GM18517 (cell line): ENCODE data around the gene KRTAP4-16.
"Not testable (repeated sequence)": the region's sequence is repeated elsewhere in the genome, so short reads cannot be mapped to it uniquely, and the experiment has no call there.

Source experiments
- ATAC-seq: cut with Tn5 transposase; IDR thresholded peaks from one replicate; pipeline ENCODE4 v1.9.1; 2021; ENCODE audit warnings: mild to moderate bottlenecking, moderate library complexity; ENCODE audit not compliant: unreplicated experiment

The KRTAP4-16 gene

DNA sequence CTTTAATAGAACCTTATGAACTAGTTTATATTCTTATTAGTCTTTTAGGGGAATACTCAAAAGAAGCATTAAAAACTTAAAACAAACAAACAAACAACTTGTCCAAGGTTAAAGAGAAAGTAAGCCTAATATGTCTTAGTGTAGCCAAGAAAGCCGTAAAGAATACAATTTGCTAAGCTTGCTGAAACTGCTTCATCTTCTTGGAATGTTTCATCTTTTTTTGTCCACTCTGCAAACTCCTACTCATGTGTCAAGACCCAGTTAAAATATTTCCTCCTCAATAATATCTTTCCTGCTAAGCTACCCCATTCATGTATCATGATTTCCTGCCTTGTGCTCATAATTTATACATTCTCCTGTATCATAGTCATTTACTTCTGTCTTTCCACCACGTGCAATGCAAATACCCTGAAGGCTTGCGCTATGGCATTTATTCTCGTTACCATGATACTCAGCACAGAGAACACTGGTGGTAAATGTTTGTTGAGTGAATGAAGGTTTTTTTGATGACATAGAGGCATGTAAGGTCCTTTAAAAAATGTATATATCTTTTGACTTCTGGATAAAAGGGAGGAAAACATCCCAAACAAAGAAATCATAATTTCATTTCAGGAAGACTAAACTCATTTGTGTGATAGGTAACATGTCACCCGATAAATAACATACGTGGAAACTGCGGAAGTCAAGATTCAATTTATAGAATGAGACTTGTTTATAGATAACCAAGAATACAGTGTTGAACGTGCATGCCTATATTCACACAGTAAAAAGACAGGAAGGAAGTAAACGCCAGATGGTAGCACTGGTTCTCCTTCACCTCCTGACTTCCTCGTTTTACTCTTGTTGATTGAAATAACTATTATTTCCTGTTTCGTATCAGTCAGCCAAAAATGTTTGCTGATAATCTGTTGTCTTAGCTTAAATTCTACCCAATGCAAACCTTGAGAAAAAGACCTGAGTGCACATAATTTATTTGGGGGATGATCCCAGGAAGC is 18.0 kb upstream of the KRTAP4-16 start:
- ATAC-seq = not testable (repeated sequence)

DNA sequence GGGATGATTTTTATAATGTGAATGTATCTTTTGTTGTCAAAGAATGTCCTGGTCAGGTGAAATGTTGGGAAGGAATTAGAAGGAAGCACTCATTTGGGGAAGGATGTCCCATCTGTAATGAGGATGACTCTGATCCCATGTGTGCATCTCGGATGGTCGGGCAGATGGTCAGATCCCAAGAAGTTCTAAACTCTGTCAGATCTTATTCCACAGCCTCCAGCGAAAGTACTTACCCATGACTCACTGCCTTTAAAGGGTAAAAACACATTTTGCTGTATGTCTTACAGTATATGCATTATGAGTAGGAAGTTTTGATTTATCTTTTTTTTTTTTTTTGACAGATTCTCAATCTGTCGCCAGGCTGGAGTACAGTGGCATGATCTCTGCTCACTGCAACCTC is 16.7 kb upstream of the KRTAP4-16 start:
- ATAC-seq = no peak

DNA sequence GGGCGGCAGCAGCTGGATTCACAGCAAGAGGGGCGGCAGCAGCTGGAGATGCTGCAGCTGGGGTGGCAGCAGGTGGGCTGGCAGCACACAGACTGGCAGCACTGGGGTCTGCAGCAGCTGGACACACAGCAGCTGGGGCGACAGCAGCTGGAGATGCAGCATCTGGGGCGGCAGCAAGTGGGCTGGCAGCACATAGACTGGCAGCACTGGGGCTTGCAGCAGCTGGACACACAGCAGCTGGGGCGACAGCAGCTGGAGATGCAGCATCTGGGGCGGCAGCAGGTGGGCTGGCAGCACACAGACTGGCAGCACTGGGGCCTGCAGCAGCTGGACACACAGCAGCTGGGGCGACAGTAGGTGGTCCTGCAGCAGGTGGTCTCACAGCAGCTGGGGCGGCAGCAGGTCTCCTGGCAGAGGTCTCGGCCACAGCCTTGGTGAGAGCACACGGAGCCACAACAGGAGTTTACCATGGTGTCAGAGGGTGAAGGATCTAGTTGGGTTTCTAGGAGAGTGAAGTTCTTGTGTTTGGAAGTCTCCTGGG is 15.9 kb upstream of the KRTAP4-16 start, which contains the start of gene KRTAP4-11:
KRTAP4-11 (minus strand) TSS at position 528 of the 541 bp plus-strand sequence; CDS start at position 470, 58 bp downstream.
- not testable (repeated sequence) for ATAC-seq

DNA sequence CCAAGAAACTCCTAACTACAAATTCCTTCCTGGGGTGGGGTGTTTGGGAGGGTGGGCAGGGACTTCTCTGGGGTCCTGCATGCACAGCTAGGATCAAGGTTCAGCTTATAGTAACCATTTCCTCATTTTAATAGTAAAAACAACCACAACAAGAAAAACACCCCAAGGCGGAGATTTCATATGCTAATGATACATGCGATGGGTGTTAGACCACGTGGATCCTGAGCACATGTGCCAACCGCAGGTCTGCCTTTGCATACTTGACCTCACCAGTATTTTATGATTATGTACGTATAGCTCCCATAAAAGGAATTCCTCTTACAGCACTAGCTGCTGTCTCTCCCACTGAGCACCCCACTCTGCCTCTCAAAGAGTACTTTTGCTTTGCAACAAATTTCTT is 14.3 kb upstream of the KRTAP4-16 start:
- no peak for ATAC-seq

DNA sequence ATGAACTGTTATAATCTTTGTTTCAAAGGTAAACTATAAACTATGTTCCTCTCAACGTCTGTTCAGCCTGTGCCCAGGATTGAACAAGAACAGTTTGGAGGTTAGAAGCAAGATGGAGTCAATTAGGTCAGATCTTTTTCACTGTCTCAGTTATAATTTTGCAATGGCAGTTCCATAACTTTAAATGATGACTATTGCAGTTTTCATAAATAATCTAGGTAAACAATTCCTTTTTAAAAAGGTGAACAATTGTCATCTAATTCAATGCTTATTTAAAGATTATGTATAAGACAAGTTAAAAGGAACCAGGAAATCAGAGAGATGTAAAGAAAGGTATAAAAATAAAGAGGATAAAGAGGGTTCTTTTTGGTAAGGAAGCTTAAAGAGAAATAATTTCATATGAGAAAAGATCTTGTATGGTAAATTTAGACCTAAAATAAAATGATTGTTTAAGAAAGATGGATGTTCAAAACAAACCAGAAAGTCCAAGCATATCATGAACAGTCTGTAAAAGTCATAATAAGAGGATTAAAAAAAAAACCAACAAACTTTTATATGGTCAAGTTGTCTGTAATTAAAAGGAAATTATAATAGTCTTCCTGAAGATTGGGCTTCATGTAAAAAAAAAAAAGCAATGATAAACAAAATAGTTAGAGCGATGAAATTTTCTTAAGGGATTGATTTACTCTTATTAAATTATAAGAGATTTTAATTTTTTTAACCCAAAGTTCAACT is 9.3 kb upstream of the KRTAP4-16 start:
- ATAC-seq = no peak

DNA sequence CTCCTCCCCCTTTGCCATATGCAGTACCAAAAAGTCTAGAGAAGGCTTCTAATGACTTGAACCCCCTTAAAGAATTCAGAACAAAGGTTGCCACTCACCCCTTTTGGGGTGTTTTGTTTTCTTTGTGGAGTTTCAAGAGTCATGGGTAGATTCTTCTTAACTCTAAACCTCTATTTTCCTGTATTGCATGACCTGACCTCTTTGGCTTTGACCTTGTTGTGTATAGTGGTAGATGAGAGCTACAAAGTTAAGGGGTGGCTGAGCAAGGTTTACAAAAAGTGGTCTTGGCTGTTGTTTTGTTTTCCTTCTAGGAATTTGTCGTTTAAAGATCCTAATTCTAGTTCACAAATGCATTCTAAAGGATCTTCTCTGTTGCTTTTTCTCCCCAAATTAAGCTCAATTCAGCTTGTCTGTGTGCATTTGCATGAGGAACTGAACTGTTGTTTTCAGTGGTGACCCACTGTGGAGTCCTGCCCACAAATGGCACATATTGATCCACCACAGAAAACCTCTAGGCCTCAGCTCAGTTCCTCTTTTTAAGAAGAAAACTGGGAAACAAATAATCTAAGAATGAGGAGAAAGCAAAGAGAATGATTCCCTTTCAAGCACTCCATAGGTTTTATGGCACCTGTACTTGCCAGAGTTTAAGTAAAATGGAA is 6.8 kb upstream of the KRTAP4-16 start:
- not testable (repeated sequence) for ATAC-seq

DNA sequence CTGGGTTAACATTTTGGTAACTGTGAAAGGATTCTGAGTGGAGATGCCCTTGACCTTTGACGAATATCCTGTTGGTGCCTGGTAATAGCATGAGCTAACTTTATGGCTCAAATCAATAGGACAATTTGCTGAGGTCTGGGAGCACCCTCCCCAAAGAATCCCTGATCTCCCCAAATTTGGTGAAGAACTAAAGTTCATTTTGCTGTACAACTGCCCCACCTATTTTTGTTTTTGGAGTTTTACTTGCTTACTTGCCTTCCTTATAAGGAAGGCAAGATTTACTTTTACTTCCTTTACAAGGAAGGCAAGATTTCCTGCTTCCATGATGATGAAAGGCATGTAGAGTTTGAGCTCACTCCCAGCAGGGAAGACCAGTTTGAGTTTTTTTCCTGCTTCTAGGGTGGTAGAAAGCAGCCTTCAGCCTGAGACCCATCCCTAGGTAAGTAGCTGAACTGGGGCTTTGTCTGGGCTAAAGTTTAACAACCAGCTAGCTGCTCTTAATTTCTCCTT is 6.0 kb upstream of the KRTAP4-16 start:
- ATAC-seq = no peak

DNA sequence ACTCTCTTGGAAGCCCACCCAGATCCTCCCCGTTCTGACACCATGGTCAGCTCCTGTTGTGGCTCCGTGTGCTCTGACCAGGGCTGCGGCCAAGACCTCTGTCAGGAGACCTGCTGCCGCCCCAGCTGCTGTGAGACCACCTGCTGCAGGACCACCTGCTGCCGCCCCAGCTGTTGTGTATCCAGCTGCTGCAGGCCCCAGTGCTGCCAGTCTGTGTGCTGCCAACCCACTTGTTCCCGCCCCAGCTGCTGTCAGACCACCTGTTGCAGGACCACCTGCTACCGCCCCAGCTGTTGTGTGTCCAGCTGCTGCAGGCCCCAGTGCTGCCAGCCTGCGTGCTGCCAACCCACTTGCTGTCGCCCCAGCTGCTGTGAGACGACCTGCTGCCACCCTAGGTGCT is 3.3 kb upstream of the KRTAP4-16 start, which contains the start of gene KRTAP4-9:
KRTAP4-9 (plus strand) TSS at position 43 of the 400 bp plus-strand sequence; CDS start at position 43, 0 bp downstream.
- ATAC-seq = not testable (repeated sequence)

DNA sequence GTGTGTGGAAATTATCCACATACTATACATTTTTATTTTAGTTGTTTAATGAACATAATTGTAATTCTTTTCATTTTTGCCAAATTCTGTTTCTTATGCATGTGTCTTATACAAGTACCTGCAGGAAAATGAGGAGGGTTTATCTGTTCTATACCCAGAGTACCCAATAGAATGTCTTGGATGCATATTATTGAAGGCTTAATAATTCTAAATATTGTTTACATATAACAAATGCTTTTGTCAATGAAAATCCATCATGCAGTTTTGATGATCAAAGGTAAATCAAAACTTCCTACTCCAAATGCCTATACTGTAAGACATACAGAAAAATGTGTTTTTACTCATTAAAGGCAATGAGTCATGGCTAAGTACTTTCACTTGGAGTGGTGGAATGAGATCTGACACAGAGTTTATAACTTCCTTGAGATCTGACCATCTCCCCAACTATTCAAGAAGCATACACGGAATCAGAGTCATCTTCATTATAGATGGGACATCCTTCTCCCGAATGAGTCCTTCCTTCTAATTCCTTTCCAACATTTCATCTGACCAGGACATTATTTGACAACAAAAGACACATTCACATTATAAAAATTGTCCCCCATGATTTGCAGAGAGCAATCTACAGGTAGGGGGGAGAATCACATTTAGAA is 2.5 kb upstream of the KRTAP4-16 start:
- ATAC-seq = not testable (repeated sequence)

DNA sequence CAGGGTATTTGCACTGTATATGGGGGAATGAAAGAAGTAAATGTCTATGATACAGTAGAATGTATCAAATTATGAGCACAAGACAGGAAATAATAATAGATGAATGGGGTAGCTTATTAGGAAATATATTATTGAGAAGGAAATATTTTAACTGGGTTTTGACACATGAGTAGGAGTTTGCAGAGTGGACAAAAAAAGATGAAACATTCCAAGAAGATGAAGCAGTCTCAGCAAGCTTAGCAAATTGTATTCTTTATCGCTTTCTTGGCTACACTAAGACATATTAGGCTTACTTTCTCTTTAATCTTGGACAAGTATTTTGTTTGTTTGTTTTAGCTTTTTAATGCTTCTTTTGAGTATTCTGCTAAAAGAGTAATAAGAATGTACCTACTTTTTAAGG is 1.9 kb upstream of the KRTAP4-16 start:
- no peak for ATAC-seq

DNA sequence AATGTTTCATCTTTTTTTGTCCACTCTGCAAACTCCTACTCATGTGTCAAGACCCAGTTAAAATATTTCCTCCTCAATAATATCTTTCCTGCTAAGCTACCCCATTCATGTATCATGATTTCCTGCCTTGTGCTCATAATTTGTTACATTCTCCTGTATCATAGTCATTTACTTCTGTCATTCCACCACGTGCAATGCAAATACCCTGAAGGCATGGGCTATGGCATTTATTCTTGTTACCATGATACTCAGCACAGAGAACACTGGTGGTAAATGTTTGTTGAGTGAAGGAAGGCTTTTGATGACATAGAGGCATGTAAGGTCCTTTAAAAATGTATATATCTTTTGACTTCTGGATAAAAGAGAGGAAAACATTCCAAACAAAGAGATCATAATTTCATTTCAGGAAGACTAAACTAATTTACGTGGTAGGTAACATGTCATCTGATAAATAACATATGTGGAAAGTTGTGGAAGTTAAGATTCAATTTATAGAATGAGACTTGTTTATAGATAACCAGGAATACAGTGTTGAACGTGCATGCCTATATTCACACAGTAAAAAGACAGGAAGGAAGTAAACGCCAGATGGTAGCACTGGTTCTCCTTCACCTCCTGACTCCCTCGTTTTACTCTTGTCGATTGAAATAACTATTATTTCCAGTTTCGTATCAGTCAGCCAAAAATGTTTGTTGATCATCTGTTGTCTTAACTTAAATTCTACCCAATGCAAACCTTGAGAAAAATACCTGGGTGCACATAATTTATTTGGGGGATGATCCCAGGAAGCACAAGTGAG is 2.1 kb downstream of the KRTAP4-16 start:
- not testable (repeated sequence) for ATAC-seq

DNA sequence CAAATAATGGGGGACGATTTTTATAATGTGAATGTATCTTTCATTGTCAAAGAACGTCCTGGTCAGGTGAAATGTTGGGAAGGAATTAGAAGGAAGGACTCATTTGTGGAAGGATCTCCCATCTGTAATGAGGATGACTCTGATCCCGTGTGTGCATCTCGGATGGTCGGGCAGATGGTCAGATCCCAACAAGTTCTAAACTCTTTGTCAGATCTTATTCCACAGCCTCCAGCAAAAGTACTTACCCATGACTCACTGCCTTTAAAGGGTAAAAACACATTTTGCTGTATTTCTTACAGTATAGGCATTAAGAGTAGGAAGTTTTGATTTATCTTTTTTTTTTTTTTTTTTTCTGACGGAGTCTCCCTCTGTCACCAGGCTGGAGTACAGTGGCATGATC is 3.5 kb downstream of the KRTAP4-16 start:
- ATAC-seq = no peak

DNA sequence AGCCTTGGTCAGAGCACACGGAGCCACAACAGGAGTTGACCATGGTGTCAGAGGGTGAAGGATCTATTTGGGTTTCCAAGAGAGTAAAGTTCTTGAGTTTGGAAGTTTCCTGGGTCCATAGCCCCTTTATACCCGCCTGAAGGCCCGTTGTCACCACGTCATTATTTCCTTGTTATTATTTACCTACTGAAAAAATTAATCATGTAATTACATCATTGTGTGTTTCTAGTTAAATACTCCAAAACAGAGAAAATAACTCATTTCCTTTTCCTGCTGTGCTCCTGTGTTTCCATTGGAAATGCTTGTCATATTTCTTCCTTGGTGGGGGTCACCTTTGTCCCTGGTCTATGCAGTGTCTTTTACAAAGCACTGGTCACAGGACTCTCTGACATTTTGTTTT is 4.0 kb downstream of the KRTAP4-16 start, which contains the start of gene KRTAP4-8:
KRTAP4-8 (minus strand) TSS at position 101 of the 400 bp plus-strand sequence; CDS start at position 43, 58 bp downstream.
- ATAC-seq = no peak

DNA sequence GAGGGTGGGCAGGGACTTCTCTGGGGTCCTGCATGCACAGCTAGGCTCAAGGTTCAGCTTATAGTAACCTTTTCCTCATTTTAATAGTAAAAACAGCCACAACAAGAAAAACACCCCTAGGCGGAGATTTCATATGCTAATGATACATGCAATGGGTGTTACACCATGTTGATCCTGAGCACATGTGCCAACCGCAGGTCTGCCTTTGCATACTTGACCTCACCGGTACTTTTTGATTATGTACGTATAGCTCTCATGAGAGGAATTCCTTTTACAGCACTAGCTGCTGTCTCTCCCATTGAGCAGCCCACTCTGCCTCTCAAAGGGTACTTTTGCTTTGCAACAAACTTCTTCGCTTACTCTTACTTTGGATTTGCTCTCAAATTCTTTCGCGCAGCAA is 6.0 kb downstream of the KRTAP4-16 start:
- ATAC-seq = no peak

DNA sequence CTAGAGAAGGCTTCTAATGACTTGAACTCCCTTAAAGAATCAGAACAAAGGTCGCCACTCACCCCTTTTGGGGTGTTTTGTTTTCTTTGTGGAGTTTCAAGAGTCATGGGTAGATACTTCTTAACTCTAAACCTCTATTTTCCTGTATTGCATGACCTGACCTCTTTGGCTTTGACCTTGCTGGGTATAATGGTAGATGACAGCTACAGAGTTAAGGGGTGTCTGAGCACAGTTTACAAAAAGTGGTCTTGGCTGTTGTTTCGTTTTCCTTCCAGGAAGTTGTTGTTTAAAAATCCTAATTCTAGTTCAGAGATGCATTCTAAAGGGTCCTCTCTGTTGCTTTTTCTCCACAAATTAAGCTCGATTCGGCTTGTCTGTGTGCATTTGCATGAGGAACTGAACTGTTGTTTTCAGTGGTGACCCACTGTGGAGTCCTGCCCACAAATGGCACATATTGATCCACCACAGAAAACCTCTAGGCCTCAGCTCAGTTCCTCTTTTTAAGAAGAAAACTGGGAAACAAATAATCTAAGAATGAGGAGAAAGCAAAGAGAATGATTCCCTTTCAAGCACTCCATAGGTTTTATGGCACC is 13.2 kb downstream of the KRTAP4-16 start:
- ATAC-seq = not testable (repeated sequence)

DNA sequence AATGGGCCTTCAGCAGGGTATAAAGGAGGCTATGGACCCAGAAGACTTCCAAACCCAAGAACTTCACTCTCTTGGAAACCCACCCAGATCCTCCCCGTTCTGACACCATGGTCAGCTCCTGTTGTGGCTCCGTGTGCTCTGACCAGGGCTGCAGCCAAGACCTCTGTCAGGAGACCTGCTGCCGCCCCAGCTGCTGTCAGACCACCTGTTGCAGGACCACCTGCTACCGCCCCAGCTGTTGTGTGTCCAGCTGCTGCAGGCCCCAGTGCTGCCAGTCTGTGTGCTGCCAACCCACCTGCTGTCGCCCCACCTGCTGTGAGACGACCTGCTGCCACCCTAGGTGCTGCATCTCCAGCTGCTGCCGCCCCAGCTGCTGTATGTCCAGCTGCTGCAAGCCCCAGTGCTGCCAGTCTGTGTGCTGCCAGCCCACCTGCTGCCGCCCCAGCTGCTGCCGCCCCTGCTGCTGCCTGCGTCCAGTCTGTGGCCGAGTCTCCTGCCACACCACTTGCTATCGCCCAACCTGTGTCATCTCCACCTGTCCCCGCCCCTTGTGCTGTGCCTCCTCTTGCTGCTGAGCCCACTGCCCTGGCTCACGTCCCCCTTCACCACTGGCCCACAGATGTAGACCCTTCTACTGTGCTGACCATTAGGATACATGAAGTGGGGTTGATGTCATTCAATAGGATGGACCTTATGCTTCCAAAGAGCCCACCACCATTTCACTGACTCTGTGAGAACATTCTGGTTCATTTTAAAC is 17.7 kb downstream of the KRTAP4-16 start, which contains the start of gene KRTAP4-7:
KRTAP4-7 (plus strand) TSS at position 51 of the 757 bp plus-strand sequence; CDS start at position 108, 57 bp downstream.
- not testable (repeated sequence) for ATAC-seq

DNA sequence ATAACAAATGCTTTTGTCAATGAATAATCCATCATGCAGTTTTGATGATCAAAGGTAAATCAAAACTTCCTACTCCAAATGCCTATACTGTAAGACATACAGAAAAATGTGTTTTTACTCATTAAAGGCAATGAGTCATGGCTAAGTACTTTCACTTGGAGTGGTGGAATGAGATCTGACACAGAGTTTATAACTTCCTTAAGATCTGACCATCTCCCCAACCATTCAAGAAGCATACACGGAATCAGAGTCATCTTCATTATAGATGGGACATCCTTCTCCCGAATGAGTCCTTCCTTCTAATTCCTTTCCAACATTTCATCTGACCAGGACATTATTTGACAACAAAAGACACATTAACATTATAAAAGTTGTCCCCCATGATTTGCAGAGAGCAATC is 18.6 kb downstream of the KRTAP4-16 start:
- ATAC-seq = not testable (repeated sequence)

DNA sequence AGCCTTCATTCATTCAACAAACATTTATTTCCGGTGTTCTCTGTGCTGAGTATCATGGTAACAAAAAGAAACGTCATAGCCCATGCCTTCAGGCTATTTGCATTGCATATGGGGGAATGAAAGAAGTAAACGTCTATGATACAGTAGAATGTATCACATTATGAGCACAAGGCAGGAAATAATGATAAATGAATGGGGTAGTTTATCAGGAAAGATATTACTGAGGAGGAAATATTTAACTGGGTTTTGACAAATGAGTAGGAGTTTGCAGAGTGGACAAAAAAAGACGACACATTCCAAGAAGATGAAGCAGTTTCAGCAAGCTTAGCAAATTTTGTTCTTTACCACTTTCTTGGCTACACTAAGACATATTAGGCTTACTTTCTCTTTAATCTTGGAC is 19.4 kb downstream of the KRTAP4-16 start:
- no peak for ATAC-seq
